ENCODE measurements around the gene KLF2.

The KLF2 gene

DNA sequence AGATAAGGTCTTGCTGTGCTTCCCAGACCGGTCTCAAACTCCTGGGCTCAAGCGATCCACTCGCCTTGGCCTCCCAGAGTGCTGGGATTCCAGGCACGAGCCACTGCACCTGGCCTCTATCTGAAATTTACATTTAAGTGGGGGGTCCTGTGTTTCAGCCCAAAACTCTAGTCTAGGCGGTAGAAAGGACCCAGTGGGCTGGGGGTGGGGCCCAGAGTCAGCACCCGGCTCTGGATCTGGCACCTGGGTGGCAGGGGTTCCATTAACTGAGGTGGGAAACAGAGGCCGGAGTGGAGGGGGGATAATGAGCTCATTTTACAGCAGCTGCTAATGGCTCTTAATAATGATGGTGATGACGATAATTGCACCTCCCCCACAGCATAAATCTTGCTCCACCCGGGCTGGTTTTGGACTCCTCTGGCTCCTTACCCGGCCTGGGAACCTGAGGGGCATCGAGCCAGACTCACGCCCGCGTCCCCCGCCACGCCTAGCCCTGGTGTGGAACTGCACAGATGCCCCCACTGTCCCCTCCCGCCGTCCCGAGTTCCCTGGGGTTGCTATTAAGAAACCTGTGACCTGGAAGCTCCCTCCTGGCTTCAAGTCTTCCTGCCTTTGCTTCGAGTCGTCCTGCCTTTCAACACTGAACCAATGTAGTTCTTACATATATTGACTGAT is 17.8 kb upstream of the KLF2 start:
- no peak overlapping the region for H3K4me3 ChIP-seq (ENCODE audit: low read depth, low read length)
- in situ Hi-C loops (cut with HindIII; ENCODE audit: low sequenced_read_pairs): no loop called here
- TF ChIP-seq, protein P1, sequence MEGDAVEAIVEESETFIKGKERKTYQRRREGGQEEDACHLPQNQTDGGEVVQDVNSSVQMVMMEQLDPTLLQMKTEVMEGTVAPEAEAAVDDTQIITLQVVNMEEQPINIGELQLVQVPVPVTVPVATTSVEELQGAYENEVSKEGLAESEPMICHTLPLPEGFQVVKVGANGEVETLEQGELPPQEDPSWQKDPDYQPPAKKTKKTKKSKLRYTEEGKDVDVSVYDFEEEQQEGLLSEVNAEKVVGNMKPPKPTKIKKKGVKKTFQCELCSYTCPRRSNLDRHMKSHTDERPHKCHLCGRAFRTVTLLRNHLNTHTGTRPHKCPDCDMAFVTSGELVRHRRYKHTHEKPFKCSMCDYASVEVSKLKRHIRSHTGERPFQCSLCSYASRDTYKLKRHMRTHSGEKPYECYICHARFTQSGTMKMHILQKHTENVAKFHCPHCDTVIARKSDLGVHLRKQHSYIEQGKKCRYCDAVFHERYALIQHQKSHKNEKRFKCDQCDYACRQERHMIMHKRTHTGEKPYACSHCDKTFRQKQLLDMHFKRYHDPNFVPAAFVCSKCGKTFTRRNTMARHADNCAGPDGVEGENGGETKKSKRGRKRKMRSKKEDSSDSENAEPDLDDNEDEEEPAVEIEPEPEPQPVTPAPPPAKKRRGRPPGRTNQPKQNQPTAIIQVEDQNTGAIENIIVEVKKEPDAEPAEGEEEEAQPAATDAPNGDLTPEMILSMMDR (IDR thresholded peaks at IDR 0.05; ENCODE audit: low read depth, low read length): no peak
- DNase-seq (ENCODE audit: low read depth, low spot score): no peak

DNA sequence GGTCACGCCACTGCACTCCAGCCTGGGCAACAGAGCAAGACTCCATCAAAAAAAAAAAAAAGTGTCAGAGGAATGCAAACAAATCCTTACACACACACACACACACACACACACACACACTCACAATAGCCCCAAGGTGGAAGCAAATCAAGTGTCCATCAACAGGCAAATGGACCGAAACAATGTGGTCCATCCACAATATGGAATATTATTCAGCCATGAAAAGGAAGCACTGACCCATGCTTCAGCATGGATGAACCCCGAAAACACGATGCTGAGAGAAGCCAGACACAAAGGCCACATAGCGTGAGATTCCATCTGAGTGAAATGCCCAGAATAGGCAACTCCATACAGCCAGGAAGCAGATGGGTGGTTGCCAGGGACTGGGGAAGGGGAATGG is 16.5 kb upstream of the KLF2 start:
- DNase-seq (ENCODE audit: low read depth, low spot score): no peak
- in situ Hi-C loops (cut with HindIII; ENCODE audit: low sequenced_read_pairs): no loop called here
- no peak overlapping the region for H3K4me3 ChIP-seq (ENCODE audit: low read depth, low read length)
- TF ChIP-seq, protein P1 (IDR thresholded peaks at IDR 0.05; ENCODE audit: low read depth, low read length): no peak

DNA sequence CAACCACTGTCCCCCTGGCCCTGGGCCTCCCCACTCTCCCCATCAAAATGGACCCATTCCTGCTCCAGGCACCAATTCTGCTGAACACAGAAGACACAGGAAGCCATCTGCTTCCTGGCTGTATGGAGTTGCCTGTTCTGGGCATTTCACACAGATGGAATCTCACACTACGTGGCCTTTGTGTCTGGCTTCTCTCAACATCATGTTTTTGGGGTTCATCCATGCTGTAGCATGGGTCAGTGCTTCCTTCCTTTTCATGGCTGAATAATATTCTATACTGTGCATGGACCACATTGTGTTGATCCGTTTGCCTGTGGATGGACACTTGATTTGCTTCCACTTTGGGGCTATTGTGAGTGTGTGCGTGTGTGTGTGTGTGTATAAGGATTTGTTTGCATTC is 15.0 kb upstream of the KLF2 start:
- DNase-seq (ENCODE audit: low read depth, low spot score): no peak
- no peak overlapping the region for H3K4me3 ChIP-seq (ENCODE audit: low read depth, low read length)
- in situ Hi-C loops (cut with HindIII; ENCODE audit: low sequenced_read_pairs): no loop called here
- TF ChIP-seq, protein P1 (IDR thresholded peaks at IDR 0.05; ENCODE audit: low read depth, low read length): no peak

DNA sequence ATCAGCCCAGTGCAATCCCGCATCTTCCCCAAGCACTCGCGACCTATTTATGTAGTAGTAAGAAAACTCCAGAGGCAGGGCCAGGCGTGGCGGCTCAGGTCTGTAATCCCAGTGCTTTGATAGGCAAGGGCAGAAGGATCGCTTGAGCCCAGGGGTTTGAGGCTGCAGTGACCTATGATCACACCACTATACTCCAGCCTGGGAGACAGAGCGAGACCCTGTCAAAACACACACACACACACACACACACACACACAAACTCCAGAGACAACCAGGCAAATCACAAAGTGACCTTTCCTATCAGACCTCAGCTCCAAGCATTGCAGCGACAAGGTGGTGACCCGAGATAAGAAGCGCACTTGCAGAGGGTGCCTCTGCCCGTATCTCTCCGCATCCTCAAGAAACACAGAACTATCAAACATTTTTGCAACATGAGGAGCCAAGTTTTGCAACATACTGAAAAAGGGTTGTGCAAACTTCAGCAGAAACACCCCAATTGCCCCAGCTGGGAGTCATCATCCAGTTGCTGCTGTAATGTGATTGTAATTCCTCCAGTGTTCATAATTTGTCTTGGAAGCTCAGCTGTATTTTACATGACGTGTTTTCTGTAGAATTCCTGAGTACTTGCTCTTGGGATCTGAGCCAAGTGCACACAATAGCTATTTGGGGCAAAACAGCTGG is 8.7 kb upstream of the KLF2 start:
- in situ Hi-C loops (cut with HindIII; ENCODE audit: low sequenced_read_pairs): no loop called here
- TF ChIP-seq, protein P1 (IDR thresholded peaks at IDR 0.05; ENCODE audit: low read depth, low read length): no peak
- peak; percentile 94 for DNase-seq (ENCODE audit: low read depth, low spot score)
- no peak overlapping the region for H3K4me3 ChIP-seq (ENCODE audit: low read depth, low read length)

DNA sequence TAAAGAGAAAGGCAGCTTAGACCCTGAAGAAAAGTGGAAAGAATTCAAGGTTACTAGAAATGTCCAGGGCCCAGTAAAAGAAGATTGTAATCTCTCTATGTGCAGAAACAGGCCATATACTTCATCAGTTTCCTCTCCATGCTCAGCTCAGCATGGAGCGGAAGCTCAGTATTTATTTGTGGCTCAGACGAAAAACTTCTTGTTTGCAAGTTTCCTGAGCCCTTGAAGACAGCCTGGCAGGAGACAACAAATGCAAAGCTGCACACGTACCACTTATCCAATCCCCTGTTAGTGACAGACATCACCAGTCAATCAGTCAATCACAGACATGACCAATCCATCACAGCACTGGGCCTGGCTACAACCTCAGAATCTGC is 8.1 kb upstream of the KLF2 start:
- H3K4me3 ChIP-seq (ENCODE audit: low read depth, low read length): no peak overlapping the region
- TF ChIP-seq, protein P1 (IDR thresholded peaks at IDR 0.05; ENCODE audit: low read depth, low read length): no peak
- in situ Hi-C loops (cut with HindIII; ENCODE audit: low sequenced_read_pairs): no loop called here
- DNase-seq (ENCODE audit: low read depth, low spot score): no peak

DNA sequence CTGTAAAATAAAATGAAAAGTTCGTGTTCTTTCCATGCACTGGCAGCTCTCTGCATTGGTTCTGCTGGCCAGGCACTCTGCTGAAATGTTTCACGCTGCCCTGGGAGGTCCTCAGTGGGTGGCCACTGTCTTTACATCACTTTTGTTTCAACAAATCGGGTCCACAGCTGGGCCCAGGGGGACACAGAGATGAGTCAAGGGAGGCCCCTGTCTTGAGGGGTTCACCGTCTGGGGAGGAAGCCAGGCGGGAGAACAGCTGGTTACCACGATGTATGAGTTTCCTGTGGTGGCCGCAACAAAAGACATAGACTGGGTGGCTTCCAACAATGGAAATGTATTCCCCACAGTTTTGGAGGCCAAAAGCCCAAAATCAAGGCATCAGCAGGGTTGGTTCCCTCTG is 5.1 kb upstream of the KLF2 start:
- in situ Hi-C loops (cut with HindIII; ENCODE audit: low sequenced_read_pairs): no loop called here
- peak; percentile 71 for DNase-seq (ENCODE audit: low read depth, low spot score)
- H3K4me3 ChIP-seq (ENCODE audit: low read depth, low read length): no peak overlapping the region
- TF ChIP-seq, protein P1 (IDR thresholded peaks at IDR 0.05; ENCODE audit: low read depth, low read length): no peak

Measured in astrocyte of the spinal cord (primary cell).